ENCODE results near the gene MED31.
"Not testable (repeated sequence)": the region's sequence is repeated elsewhere in the genome, so short reads cannot be mapped to it uniquely, and the experiment has no call there.

Gene MED31

DNA sequence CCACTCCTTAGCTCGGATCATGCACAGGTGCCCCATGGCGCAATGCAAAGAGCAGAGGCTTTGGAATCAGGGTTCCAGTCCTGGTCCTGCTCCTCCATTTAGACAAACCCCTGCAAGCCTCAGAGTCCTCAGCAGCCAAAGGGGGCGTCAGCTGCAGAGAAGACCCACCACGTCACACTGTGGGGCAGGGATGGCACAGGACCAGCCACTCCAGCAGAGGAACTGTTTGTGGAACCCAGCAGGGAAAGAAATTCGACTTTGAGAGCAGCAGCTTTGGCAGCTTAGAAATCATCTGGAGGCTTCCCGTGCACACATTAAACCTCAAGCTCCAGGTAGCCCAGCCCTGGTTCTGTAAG, 25.4 kb upstream of the MED31 start:
- no peak for DNase-seq

DNA sequence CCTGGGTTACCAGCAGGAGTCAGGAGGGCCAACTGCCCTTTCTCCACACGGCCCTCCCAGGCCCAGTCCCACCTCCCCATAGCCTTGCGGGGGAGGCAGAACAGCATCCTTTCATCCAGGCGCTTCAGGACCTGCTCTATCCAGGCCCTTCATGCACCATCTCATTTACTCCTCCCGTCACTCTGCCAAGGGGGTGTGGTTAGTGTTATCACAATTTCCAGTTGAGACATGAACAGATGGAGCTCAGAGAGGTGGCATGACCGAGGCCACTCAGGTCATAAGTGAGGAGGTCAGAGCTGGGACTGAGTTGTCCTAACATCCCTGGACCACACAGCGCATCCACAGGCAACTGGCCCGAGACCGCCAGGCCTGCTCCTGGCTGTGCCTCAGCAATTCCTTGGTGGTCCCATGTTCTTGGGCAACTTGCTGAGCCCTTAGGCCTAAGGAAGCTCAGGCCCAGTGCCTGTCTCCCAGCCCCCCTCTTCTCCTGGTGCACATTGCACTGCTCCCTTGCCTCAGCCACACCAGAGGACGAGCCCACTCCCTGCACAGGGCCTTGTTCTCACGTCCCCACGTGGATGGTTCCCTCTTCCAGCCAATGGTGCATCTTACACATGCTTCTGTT, 23.9 kb upstream of the MED31 start:
- DNase-seq = no peak

DNA sequence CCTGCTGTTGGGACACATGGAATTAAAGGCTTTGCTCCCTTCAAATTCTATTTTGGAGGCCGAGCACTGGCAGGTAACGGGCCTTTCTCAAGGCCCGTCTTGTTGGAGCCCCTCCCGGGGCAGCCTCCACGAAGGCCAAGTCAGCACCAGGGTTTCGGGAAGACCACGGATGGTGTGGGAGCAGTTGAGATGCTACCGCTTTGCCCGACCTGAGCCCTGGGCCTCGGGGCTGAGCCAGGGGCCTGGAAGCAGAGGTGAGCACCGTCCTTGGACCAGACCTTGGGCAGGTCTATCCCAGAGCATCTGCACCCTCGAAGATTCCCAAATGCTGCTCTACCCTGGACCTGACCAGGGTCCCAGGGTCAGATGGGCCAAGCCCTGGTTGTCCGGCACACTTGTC, 23.2 kb upstream of the MED31 start:
- DNase-seq = no peak

DNA sequence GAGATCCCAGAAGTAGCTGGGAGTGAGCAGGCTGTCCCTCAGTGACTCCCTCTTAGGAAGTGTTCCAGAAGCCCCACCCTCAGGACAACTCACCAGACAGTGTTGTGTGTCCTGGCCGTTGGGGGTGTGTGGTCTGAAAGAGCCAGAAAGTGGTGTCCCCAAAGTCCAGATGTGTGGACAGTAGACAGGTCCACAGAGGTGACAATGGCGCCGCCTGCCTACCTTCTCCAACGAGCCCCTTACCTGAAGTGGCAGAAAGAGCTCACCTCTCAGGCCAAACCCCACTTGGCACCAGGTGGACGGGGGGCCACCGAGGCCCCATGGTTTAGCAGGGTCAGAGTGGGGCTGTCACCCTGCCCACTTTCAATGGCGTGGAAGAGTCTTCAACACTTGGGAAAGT, 20.0 kb upstream of the MED31 start:
- no peak for DNase-seq

- no peak for DNase-seq
These were observed 19.6 kb upstream of the MED31 start for GRCh38 chr17:6670999-6671398.

DNA sequence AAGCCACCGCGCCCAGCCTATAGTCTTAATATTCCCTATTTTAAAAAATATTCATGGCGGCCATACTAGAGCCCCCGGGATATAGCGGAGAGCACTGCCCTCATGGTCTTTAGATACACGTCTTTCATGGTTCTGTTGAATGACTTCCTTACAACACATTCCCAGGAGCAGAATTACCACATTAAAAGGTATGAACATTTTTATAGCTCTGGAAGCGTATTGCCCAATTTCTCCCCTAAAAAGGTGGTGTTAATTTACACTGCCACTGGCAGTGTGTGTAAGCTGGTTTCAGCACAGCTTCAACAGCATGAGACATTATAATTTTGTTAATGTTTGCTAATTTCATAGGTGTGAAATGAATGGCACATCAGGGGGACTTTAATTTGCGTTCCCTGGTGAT, 19.2 kb upstream of the MED31 start:
- no peak for DNase-seq

- no peak for DNase-seq
These were observed 18.2 kb upstream of the MED31 start for GRCh38 chr17:6669479-6670212.

GRCh38 chr17:6668727-6669425, 17.5 kb upstream of the MED31 start:
- DNase-seq = no peak

GRCh38 chr17:6668219-6668618, 16.8 kb upstream of the MED31 start:
- DNase-seq = no peak

DNA sequence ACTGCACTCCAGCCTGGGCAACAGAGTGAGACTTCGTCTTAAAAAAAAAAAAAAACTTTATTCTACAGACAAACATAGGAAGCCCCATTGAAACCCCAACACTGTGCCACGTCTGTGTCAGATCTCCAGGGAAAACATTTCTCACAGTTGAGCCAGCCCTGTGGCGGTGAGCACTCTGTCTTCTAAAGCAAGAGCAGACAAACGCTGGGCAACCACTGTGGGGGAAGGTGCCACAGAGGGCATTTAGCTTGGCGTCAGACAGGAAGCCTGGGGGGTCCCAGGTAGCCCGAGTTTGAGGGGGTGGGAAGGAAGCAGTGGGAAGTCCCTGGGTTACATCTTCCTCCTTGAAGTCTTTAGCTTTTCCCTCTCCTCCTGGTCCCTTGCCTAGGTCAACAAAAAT, 16.1 kb upstream of the MED31 start:
- no peak for DNase-seq

- no peak for DNase-seq
These were observed 15.2 kb upstream of the MED31 start for GRCh38 chr17:6666557-6666956.

DNA sequence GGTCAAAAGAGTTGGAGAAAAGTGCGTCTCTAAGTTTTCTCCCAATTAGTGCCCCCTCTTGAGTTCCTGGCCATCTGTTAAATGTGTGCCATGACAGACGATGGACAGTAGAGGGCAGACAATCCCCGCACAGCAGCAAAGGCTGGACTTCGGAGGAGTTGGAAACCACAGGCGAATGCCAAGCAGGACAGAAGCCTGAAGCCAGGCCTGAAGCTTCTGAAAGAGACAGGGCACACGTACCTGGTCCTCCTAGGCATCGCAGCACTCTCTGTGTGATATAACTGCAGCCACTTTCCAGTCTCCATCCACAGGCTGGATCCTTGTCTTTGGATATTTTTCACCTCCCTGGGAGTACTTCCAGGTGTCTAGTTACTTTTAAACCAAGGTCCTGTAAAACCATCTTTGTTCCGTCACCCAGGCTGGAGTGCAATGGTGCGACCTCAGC, 14.7 kb upstream of the MED31 start:
- peak; percentile 6 for DNase-seq

- DNase-seq = not testable (repeated sequence)
These were observed 11.8 kb upstream of the MED31 start for GRCh38 chr17:6663200-6663599.

GRCh38 chr17:6661464-6661848, 10.1 kb upstream of the MED31 start:
- no peak for DNase-seq

GRCh38 chr17:6660805-6661463, 9.5 kb upstream of the MED31 start:
- no peak for DNase-seq

DNA sequence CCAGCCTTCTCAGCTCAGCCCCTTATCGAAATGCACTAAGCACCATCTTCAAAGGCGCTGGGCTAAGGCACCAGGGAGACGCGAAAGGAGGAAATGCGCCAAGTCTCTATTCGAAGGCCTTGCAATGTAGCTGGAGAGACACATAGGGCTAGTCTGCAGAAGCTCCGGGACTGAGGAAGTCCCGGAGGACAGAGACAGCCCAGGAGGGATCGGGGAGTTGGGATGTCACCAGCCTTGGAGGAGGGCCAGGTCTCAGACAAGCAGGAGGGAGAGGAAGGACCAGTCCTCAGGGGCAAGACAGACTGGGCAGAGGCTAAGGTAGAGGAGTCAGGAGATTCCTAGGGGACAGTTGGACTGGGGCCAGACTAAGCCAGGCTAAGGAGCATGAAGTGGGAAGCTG, 8.7 kb upstream of the MED31 start:
- no peak for DNase-seq

GRCh38 chr17:6658411-6658810, 7.0 kb upstream of the MED31 start:
- DNase-seq = not testable (repeated sequence)

DNA sequence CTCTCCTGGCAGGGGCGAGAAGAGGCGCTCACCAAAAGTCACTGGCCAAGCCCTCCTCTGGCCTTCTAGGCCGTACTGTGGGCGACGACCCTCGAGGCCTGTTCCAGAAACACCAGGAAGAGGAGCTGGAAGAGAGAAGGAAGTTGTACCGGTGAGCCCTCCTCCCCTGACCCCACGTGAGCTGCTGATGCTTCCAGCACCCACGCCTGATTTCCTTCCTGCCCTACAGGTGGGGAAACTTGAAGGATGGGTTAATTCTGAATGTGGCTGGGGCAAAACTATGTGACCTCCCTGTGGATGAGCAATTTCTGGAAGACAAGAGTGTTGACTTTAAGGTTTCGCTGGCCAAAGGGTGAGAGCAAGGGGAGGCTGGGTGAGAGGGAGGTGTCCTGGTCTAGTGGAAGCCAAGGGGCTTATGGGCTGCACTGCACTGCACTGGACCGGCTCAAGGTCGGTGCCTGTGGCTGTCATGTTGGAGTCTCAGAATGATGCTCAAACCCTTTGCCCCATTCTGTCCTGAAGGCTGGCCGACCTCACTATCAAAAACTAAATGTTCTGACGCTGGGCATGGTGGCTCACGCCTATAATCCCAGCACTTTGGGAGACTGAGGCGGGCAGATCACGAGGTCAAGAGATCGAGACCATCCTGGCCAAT, 6.4 kb upstream of the MED31 start:
- DNase-seq = no peak

GRCh38 chr17:6656797-6657632, 5.6 kb upstream of the MED31 start:
- not testable (repeated sequence) for DNase-seq

DNA sequence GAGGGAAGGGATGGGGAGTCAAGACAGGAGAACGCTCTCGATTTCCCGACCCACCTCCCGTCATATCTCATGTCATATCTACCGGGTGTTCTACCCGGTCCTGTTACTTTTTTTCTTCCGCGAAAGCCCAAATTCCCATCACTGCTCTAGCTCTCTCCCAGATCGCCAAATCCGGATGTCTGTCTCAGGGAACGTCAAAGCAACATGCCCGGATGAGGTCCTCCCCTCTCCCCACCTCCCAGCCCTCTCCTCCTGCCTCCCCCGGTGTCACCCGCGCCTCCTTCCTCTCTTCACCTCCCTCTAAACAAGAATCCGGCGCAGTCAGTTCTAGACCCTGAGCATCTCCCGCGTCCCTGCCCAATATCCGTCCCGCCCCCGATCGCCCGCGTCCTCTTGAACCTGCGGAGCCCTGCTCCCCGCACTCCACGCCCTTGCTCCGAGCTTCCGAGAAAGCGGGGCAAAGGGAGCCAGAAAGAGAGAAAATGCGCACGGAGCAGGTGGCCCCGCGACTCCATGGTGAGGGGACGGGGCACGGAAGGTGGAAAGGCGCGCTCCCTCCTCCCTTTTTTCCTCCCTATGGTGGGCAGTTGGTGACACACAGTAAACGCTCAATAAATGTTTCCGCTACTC, 4.4 kb upstream of the MED31 start:
- not testable (repeated sequence) for DNase-seq

GRCh38 chr17:6654841-6655731, 3.7 kb upstream of the MED31 start:
- DNase-seq = no peak
